Measurements from ENCODE around the gene AMER1. TPM values are rescaled to one million over a fixed set of nuclear protein-coding genes. Genes with fewer than 3 reads are reported as not detected.
A peak's percentile ranks its signal among the peaks of the same experiment; 100 is the strongest.
"Not testable (repeated sequence)": the region's sequence is repeated elsewhere in the genome, so short reads cannot be mapped to it uniquely, and the experiment has no call there.

AMER1 gene
- total RNA-seq (1 to 10 TPM; 4.3 to 7.5 (median 6.1) TPM), polyA plus RNA-seq (1 to 10 TPM; 1.2 to 3.0 (median 2.5) TPM)

DNA sequence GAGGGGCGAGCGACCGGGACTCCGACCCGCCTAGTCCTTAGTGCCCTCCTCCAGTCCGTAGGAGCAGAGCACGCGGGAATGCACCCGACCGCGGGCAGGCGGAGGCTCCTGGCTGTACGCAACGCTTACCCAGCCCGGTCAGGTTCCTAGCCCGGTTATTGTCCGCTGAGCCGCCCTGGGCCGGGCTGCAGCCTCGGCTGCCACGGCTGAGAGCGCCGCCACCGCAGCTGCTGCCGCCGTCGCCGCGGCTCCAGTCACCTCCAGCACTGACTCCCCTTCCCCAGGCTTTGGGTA, at the start of gene AMER1:
AMER1 (minus strand) TSS at position 268 of the 294 bp plus-strand sequence. CDS start 12,422 bp downstream, outside the sequence.
- Histone ChIP-seq H3K27ac (peak within 1 kb of the TSS; percentile 90 to 94 (median 93)), H3K4me1 (peaks cover 0 to 35% (median 23%) of the 10 kb centered on the region in 4 donors), H3K27me3 (no peaks in the 10 kb centered on the region), H3K36me3 (no peaks in the 10 kb centered on the region), H3K4me3 (peak within 1 kb of the TSS; percentile 53 to 72 (median 68)), H3K9me3 (no peaks in the 10 kb centered on the region)
- intact Hi-C loops (cut with DNase I) = loop anchor here (5.0 to 10.0 kb wide), 4 partner anchors 111 to 1327 kb away; partner anchors contain the start of gene LAS1L
- DNase-seq = no peak
- 0% methylated on average over 29 of the region's 29 CpGs for WGBS, 2 donors
- TF ChIP-seq, protein P1, sequence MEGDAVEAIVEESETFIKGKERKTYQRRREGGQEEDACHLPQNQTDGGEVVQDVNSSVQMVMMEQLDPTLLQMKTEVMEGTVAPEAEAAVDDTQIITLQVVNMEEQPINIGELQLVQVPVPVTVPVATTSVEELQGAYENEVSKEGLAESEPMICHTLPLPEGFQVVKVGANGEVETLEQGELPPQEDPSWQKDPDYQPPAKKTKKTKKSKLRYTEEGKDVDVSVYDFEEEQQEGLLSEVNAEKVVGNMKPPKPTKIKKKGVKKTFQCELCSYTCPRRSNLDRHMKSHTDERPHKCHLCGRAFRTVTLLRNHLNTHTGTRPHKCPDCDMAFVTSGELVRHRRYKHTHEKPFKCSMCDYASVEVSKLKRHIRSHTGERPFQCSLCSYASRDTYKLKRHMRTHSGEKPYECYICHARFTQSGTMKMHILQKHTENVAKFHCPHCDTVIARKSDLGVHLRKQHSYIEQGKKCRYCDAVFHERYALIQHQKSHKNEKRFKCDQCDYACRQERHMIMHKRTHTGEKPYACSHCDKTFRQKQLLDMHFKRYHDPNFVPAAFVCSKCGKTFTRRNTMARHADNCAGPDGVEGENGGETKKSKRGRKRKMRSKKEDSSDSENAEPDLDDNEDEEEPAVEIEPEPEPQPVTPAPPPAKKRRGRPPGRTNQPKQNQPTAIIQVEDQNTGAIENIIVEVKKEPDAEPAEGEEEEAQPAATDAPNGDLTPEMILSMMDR (IDR thresholded peaks at IDR 0.05) = no peak
- TF ChIP-seq POLR2A (IDR thresholded peaks at IDR 0.05) = no peak
- no peak for TF ChIP-seq POLR2AphosphoS5 (IDR thresholded peaks at IDR 0.05)
- no peak for TF ChIP-seq EP300 (IDR thresholded peaks at IDR 0.05)

DNA sequence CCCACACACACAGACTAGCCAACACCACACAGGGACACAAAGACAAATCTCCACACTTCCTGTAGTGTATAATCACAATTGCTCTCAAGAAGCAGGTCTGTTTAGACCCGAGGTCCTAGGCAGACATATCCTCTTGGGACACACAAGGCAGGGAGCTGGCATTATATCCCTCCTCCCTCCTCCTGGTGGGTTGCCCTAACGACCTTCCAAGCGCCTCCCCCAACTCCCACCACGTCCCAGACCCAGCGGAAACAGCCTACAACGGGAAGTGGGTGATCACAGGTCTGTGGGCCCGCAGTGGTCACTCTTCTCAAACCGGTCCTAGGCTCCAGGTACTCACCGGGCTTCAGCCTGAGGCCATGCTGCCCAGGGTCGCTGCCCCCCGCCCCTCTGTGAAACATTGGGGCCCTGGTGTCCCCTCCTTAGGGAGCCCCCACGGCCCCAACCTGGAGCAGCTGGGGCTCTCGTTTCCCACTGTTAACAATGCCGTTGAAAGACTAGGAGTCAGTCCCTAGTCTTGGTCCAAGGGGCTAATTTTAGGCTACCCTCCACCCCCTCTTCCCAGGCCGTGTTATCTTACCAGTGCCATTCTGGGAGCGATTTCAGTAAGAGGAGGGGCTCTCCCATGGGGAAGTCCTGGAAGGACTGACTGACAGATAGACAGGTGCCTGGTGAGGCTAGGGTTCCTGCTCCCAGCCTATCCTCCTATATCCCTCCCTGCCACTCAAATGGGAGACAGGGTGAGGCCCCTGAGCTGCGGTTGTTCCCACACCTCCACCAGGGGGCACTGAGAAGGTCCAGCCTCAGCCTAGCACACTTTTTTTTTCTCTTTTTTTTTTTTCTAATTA, 24.8 kb upstream of the AMER1 start, which contains the start of gene ASB12:
ASB12 (minus strand) TSS at position 485 of the 848 bp plus-strand sequence. CDS start 4,957 bp downstream, outside the sequence.
- WGBS, 2 donors = 86 to 90% methylated on average over 17 of the region's 17 CpGs
- no peak for TF ChIP-seq POLR2A (IDR thresholded peaks at IDR 0.05)
- no peak for TF ChIP-seq EP300 (IDR thresholded peaks at IDR 0.05)
- TF ChIP-seq, protein P1 (IDR thresholded peaks at IDR 0.05) = no peak
- TF ChIP-seq POLR2AphosphoS5 (IDR thresholded peaks at IDR 0.05) = no peak
- no peaks in the 10 kb centered on the region for H3K9me3 ChIP-seq
- intact Hi-C loops (cut with DNase I) = no loop called here
- H3K4me3 ChIP-seq = no peak within 1 kb of the TSS
- H3K27me3 ChIP-seq = no peaks in the 10 kb centered on the region
- DNase-seq = no peak
- no peak within 1 kb of the TSS for H3K27ac ChIP-seq
- no peaks in the 10 kb centered on the region for H3K4me1 ChIP-seq
- H3K36me3 ChIP-seq = no peaks in the 10 kb centered on the region

DNA sequence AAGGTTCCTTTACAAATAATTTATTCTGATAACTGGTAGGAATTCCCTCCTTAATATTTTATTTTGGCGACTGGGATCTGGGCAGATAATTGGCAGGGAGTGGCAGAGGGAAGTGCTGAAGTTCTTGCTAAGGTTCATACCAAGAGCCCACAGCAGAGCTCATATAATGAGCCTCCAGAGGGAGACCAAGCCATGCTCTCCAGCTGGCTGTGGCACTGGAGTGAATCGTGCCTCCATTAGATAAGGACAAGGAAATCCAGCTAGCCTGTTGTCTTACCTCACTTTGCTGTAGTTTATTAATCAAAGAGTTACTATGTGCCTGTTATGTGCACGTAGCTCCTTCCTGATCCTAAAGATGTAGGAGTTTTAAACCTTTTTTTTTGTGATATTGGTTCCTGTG, 23.6 kb upstream of the AMER1 start:
- no peak for DNase-seq
- WGBS, 2 donors = 6 to 43% methylated on average over 3 of the region's 3 CpGs
- H3K27me3 ChIP-seq = no peaks in the 10 kb centered on the region
- intact Hi-C loops (cut with DNase I) = no loop called here
- H3K4me3 ChIP-seq = no peak overlapping the region
- H3K4me1 ChIP-seq = no peaks in the 10 kb centered on the region
- H3K36me3 ChIP-seq = no peaks in the 10 kb centered on the region
- no peak overlapping the region for H3K27ac ChIP-seq
- no peaks in the 10 kb centered on the region for H3K9me3 ChIP-seq
- no peak for TF ChIP-seq POLR2AphosphoS5 (IDR thresholded peaks at IDR 0.05)
- no peak for TF ChIP-seq POLR2A (IDR thresholded peaks at IDR 0.05)
- no peak for TF ChIP-seq EP300 (IDR thresholded peaks at IDR 0.05)
- TF ChIP-seq, protein P1 (IDR thresholded peaks at IDR 0.05) = no peak

DNA sequence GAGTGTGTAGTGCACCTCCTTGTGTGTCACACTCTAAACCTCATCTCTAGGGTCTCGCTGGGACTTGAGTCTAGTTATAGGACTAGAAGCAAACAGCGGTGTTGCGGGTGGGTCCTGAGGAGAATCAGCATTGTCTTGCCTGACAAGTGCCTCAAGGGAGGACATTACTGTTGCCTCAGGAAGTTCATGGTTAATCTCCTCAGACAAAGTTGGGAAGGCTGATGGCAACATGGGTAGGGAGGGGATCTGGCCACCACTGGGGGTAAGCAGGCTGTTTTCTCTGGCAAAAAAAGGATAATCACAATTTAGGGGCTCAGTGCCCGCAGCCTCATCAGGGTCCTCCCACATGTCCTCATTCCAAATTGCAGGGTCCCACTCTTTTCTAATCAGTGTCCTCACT, 12.5 kb upstream of the AMER1 start:
- H3K27ac ChIP-seq = no peak overlapping the region
- TF ChIP-seq, protein P1 (IDR thresholded peaks at IDR 0.05) = no peak
- no peak for TF ChIP-seq EP300 (IDR thresholded peaks at IDR 0.05)
- TF ChIP-seq POLR2AphosphoS5 (IDR thresholded peaks at IDR 0.05) = no peak
- no peak for TF ChIP-seq POLR2A (IDR thresholded peaks at IDR 0.05)
- no peak for DNase-seq
- no peaks in the 10 kb centered on the region for H3K9me3 ChIP-seq
- H3K4me3 ChIP-seq = no peak overlapping the region
- H3K27me3 ChIP-seq = no peaks in the 10 kb centered on the region
- 95 to 97% methylated on average over 4 of the region's 4 CpGs for WGBS, 2 donors
- H3K4me1 ChIP-seq = no peaks in the 10 kb centered on the region
- no peaks in the 10 kb centered on the region for H3K36me3 ChIP-seq
- intact Hi-C loops (cut with DNase I) = no loop called here

DNA sequence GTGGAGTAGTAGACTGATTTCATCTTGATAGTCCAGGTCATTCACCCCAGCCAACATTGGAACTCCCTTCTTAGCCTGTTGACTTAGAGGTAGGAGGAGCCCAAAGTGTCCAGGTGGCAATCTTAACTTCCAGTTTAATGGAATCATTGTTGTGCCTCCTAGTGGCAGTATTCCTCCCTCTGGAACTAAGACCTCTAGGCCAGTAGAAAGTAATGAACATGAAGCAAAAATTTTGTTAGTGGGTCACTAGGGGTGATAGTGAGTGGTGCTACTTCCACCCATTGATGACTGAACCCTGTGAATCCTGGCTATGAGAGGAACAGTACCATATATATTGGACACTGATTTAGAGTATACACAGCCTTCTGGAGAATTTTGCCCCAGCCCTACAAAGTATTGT, 8.5 kb upstream of the AMER1 start:
- H3K27ac ChIP-seq; H3K27me3 ChIP-seq; intact Hi-C loops (cut with DNase I); H3K4me3 ChIP-seq; DNase-seq; H3K4me1 ChIP-seq; H3K9me3 ChIP-seq; H3K36me3 ChIP-seq: not testable (repeated sequence)
